Muscle layer of duodenum (tissue), 2 donors: ENCODE measurements around the gene CDRT4.

Source experiments
- H3K27ac ChIP-seq: one replicate; pipeline ENCODE4 v1.7.0; 2013; ENCODE audit warnings: mild to moderate bottlenecking, low read length
- H3K27me3 ChIP-seq: one replicate; pipeline ENCODE4 v1.7.0; 2013; ENCODE audit warnings: low read depth, mild to moderate bottlenecking, control low read depth, low read length
- H3K36me3 ChIP-seq, 2 donors: one replicate each; pipeline ENCODE4 v1.7.0; 2013; ENCODE audit warnings: low read length in 2 of 2, control low read depth in 1 of 2, mild to moderate bottlenecking in 1 of 2; ENCODE audit not compliant: insufficient read depth in 2 of 2, control insufficient read depth in 1 of 2
- H3K4me1 ChIP-seq, 2 donors: one replicate each; pipeline ENCODE4 v1.7.0; 2013; ENCODE audit warnings: low read length in 2 of 2, mild to moderate bottlenecking in 2 of 2, control low read depth in 1 of 2, moderate library complexity in 1 of 2; ENCODE audit not compliant: insufficient read depth in 2 of 2, control insufficient read depth in 1 of 2
- H3K4me3 ChIP-seq, 2 donors: one replicate each; pipeline ENCODE4 v1.7.0; 2013; ENCODE audit warnings: low read length in 2 of 2, low read depth in 1 of 2, mild to moderate bottlenecking in 1 of 2
- H3K9me3 ChIP-seq, 2 donors: one replicate each; pipeline ENCODE4 v1.7.0; 2013; ENCODE audit warnings: low read length in 2 of 2, control low read depth in 1 of 2, mild to moderate bottlenecking in 1 of 2; ENCODE audit not compliant: control insufficient read depth in 1 of 2
- donor health status: healthy.

CDRT4 gene

GRCh38 chr17:15470536-15470935 is 3.1 kb upstream of the CDRT4 start:
- H3K9me3 ChIP-seq, result no peaks in the 10 kb centered on the region

DNA sequence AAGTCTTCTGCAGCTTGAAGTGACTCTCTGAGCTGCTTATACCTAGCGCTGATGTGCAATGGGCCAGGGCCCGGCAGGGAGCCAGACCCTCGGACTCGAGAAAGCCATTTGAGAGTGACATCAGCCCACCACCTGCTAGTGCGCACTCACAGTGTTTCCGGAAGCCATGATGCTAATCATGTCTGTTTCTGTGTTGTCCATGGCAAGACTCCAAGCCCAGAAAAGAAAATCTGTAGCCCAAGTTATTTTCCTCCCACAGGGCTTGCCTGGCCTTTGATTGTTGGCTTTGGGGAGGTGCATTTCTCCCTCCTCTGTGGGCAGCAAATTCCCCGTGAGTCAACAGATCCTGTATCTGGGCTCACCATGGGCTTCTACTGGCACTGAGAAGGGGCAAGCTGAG is 1.8 kb upstream of the CDRT4 start:
- H3K9me3 ChIP-seq, result no peaks in the 10 kb centered on the region
- H3K4me3 ChIP-seq, result no peak overlapping the region
- H3K4me1 ChIP-seq, result peaks cover 0 to 3% of the 10 kb centered on the region in 2 donors
- H3K27ac ChIP-seq, result no peak overlapping the region
- H3K27me3 ChIP-seq, result no peaks in the 10 kb centered on the region
- no peaks in the 10 kb centered on the region for H3K36me3 ChIP-seq

More at GRCh38 chr17:15470536-15470935, 3.1 kb upstream of the CDRT4 start:
- Histone ChIP-seq H3K36me3 (no peaks in the 10 kb centered on the region), H3K4me3 (no peak overlapping the region), H3K27ac (no peak overlapping the region), H3K27me3 (no peaks in the 10 kb centered on the region), H3K4me1 (no peaks in the 10 kb centered on the region)

DNA sequence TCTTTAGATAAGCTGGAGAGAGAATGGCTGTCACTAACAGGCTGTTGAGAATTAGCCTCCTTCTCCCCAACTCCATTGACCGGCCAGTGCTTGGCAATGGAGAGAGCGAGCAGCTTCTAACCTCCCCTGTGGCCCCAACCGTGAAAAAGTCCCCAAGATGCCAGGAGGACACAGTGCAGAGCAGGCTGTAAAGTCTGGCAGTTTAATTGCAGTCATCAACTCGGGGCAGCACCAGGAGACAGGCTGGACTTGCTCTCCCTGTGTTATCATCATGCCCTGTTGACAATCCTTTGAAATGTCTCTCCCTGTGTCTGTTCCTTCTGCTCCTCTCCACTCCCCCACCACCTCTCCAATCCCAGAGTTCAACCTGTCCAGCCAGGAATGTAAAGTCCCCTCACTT is 705 bp upstream of the CDRT4 start:
- peaks cover 8 to 14% of the 10 kb centered on the region in 2 donors for H3K4me1 ChIP-seq
- no peak overlapping the region for H3K4me3 ChIP-seq
- H3K36me3 ChIP-seq, result no peaks in the 10 kb centered on the region
- H3K27ac ChIP-seq, result no peak overlapping the region
- H3K27me3 ChIP-seq, result no peaks in the 10 kb centered on the region
- no peaks in the 10 kb centered on the region for H3K9me3 ChIP-seq

GRCh38 chr17:15466131-15466530 is 1.3 kb downstream of the CDRT4 start:
- Histone ChIP-seq H3K27ac (no peak overlapping the region), H3K27me3 (no peaks in the 10 kb centered on the region), H3K4me1 (peaks cover 8 to 20% of the 10 kb centered on the region in 2 donors), H3K9me3 (no peaks in the 10 kb centered on the region), H3K36me3 (no peaks in the 10 kb centered on the region), H3K4me3 (no peak overlapping the region)

- no peaks in the 10 kb centered on the region for H3K9me3 ChIP-seq
- no peaks in the 10 kb centered on the region for H3K36me3 ChIP-seq
- no peaks in the 10 kb centered on the region for H3K27me3 ChIP-seq
- H3K4me3 ChIP-seq, result no peak overlapping the region
- peaks cover 8 to 20% of the 10 kb centered on the region in 2 donors for H3K4me1 ChIP-seq
- H3K27ac ChIP-seq, result no peak overlapping the region
These were observed 2.2 kb downstream of the CDRT4 start for GRCh38 chr17:15465045-15465701.

- peaks cover 8 to 20% of the 10 kb centered on the region in 2 donors for H3K4me1 ChIP-seq
- no peaks in the 10 kb centered on the region for H3K9me3 ChIP-seq
- no peaks in the 10 kb centered on the region for H3K27me3 ChIP-seq
- no peak overlapping the region for H3K4me3 ChIP-seq
- no peaks in the 10 kb centered on the region for H3K36me3 ChIP-seq
- peak overlapping the region; percentile 19 for H3K27ac ChIP-seq
These were observed 3.0 kb downstream of the CDRT4 start for GRCh38 chr17:15464231-15464985.

- Histone ChIP-seq H3K27ac (peak overlapping the region; percentile 19), H3K4me1 (peaks cover 8 to 20% of the 10 kb centered on the region in 2 donors), H3K27me3 (no peaks in the 10 kb centered on the region), H3K9me3 (no peaks in the 10 kb centered on the region), H3K4me3 (no peak overlapping the region), H3K36me3 (no peaks in the 10 kb centered on the region)
These were observed 4.2 kb downstream of the CDRT4 start for GRCh38 chr17:15462976-15463772.

GRCh38 chr17:15457723-15458094 is 9.7 kb downstream of the CDRT4 start:
- H3K9me3 ChIP-seq, result peaks cover 0 to 4% of the 10 kb centered on the region in 2 donors
- H3K27ac ChIP-seq, result peak overlapping the region; percentile 10
- H3K27me3 ChIP-seq, result no peaks in the 10 kb centered on the region
- no peaks in the 10 kb centered on the region for H3K36me3 ChIP-seq
- peaks cover 10 to 17% of the 10 kb centered on the region in 2 donors for H3K4me1 ChIP-seq
- H3K4me3 ChIP-seq, result peak overlapping the region in 1 of 2 donors; percentile 25

DNA sequence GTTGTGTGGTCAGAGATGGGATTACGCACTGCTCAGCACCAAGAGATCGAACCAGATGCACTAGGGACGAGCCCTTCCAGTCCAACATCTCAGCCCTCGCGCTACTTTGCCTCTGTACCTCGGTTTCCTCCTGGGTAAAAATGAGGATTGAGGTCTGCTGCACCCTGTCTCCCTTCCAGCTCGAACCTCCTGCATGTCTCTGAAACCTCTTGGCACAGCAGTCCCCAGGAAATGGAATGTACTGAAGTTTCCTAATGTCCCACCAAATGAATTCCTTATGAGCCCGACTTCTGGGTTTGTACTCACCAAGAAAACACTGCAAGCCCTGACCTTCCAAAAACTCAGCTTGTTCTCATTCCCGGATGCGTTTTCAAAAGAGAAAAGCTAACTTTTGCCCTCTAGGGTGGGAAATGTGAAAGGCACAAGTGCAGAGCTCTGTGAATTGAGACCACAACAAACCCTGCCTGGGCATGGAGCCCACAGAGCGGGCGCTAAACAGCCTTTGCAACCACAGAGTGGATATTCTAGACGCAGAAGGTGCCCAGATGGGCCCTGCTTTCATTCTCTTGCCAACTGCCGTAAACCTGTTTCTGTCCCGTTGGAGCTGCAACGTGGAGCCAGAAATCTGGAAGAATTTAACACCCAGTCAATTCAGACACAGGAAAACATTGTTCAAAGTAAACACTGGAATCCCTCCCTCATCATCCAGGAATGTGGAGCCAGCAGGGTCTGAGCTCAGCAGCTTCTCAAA is 10.3 kb downstream of the CDRT4 start:
- H3K4me1 ChIP-seq, result peaks cover 10 to 15% of the 10 kb centered on the region in 2 donors
- H3K27ac ChIP-seq, result peak overlapping the region; percentile 10
- H3K9me3 ChIP-seq, result peaks cover 0 to 4% of the 10 kb centered on the region in 2 donors
- H3K27me3 ChIP-seq, result no peaks in the 10 kb centered on the region
- H3K36me3 ChIP-seq, result no peaks in the 10 kb centered on the region
- peak overlapping the region; percentile 19 to 25 for H3K4me3 ChIP-seq

- no peaks in the 10 kb centered on the region for H3K27me3 ChIP-seq
- peak overlapping the region; percentile 2 for H3K27ac ChIP-seq
- peak overlapping the region in 1 of 2 donors; percentile 25 for H3K4me3 ChIP-seq
- H3K4me1 ChIP-seq, result peaks cover 10 to 15% of the 10 kb centered on the region in 2 donors
- H3K36me3 ChIP-seq, result no peaks in the 10 kb centered on the region
- H3K9me3 ChIP-seq, result peaks cover 0 to 4% of the 10 kb centered on the region in 2 donors
These were observed 10.9 kb downstream of the CDRT4 start for GRCh38 chr17:15456496-15456895.
